HG02840 (cell line): ENCODE measurements around the gene SLC26A6.
A peak's percentile ranks its signal among the peaks of the same experiment; 100 is the strongest.

ENCODE experiments used
- ATAC-seq: cut with Tn5 transposase; IDR thresholded peaks from one replicate; pipeline ENCODE4 v1.9.1; 2021; ENCODE audit warnings: mild to moderate bottlenecking, moderate library complexity, moderate number of reproducible peaks; ENCODE audit not compliant: unreplicated experiment, low FRiP score

The SLC26A6 gene, protein sequence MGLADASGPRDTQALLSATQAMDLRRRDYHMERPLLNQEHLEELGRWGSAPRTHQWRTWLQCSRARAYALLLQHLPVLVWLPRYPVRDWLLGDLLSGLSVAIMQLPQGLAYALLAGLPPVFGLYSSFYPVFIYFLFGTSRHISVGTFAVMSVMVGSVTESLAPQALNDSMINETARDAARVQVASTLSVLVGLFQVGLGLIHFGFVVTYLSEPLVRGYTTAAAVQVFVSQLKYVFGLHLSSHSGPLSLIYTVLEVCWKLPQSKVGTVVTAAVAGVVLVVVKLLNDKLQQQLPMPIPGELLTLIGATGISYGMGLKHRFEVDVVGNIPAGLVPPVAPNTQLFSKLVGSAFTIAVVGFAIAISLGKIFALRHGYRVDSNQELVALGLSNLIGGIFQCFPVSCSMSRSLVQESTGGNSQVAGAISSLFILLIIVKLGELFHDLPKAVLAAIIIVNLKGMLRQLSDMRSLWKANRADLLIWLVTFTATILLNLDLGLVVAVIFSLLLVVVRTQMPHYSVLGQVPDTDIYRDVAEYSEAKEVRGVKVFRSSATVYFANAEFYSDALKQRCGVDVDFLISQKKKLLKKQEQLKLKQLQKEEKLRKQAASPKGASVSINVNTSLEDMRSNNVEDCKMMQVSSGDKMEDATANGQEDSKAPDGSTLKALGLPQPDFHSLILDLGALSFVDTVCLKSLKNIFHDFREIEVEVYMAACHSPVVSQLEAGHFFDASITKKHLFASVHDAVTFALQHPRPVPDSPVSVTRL

DNA sequence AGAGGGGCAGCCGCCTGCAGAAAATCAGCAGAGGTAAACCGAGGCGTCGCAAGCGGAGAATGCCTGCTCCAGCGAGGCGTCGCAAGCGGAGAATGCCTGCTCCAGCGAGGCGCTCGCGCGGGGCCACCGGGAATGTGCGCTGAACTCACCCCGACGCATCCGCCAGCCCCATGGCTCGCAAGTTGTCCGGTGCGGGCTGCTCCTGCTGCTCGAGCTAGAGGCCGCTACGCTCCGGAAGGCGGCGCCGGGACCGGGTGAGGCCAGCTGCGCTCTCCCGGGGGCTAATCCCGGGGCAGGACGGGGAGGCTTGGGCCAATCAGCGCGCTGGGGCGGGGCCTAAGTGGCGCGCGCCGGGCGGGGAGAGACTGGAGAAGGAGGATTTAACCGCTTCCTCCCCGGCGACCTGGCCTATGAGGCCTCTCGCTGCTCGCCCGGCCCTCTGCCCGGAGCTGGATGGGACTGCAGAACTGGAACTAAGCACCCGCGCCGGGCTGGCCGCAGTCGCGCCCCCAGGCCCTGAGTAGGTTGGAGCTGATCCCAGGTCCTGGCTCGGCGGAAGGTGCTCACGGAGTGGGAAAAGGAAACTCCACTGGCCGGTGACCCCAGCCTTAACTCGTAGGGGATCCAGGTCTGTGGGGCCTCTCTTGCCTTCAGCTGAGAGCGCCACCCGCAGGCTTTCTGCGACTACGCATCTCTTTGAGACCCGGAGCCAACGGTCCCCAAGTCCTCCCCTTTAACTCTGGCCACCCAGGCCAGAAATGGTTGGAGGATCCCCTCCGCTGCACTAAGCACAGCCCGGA is at the start of gene SLC26A6:
Gene SLC26A6 (minus strand): TSS at position 240 of the 800 bp plus-strand sequence. CDS start 68 bp downstream, at position 172.
- ATAC-seq, result peak; percentile 77

- ATAC-seq, result no peak
Observed at GRCh38 chr3:48684480-48685143, 49.4 kb upstream of the SLC26A6 start.

DNA sequence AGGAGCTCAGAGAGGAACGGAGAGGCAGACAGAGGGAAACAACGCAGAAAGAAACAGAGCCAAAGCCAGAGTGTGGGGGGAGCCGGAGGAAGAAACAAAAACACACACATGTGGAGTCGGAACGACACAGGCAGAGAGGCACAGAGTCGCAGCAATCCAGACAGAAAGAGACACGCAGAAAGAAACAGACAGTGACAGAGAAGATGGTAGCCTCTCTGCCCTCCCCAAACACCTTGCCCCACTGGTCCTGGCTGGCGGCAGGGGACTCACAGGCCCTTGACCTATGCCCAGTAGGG is 48.7 kb upstream of the SLC26A6 start:
- no peak for ATAC-seq

- no peak for ATAC-seq
Observed at GRCh38 chr3:48682786-48683185, 47.5 kb upstream of the SLC26A6 start.

GRCh38 chr3:48681974-48682610 is 46.8 kb upstream of the SLC26A6 start:
- no peak for ATAC-seq

- no peak for ATAC-seq
Observed at GRCh38 chr3:48681541-48681880, 46.2 kb upstream of the SLC26A6 start.

GRCh38 chr3:48680811-48681540 is 45.7 kb upstream of the SLC26A6 start:
- ATAC-seq, result no peak

DNA sequence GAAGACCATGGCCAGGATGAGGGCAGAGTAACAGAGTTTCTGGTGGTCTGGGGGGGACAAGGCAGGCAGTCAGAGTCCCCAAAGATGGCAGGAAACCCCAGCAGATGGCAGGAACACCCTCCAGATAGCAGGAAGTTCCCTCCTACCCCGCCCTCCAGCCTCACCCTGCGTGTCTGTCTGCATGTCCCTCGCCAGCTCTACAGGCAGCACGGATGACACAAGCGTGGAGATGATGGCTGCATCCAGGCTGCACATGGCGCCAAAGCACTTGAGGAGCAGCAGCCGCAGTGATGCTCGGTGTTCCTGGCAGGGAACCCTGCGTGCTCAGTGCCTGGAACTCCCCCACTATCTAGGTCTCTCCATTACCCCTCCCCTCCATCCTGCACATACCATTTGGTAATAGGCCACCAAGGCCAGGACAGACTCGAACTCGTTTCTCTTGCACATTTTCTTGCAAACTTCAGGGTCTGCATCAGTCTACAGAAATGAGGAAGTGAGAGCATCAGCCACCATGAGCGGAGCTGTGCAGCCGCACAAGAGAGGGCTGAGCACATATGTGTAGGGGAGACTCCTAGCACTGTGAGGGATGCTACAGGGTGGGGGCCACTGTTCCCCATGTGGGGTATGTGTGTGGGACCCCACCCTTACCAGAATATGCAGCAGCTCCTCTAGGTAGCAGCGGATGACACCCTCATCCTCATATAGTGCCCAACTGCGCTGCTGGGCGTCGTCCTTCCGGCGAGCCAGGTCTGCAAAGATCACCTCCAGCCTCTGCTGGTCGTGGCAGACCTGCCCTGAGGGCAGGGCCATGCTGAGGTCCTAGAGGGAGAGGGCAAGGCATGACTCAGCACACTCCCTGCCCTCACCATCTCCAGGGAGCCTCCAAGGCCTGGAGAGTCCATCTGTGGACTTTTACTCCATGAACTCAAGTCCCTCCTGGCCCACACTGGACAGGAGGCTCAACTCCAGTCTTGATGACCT is 44.4 kb upstream of the SLC26A6 start:
- ATAC-seq, result no peak

GRCh38 chr3:48678566-48679380 is 43.5 kb upstream of the SLC26A6 start:
- ATAC-seq, result no peak

DNA sequence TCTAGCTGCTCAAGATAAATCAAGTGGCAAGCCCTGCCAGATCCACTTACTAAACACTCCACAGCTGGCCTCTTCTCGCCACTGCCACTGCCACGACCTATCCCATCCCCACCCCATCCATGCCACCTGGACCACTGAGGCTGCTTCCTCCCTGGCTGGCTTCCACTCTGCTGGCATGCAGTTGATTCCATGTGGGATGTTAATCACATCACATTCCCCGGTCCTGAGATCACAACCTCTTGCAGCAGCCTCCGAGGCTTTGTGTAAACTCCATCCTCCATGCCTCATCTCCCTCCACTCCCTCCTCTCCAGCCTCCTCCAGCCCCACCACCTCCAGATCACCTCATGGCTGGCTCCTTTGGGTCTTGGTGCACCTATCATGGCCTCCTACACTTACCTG is 42.8 kb upstream of the SLC26A6 start:
- no peak for ATAC-seq

GRCh38 chr3:48674505-48674904 is 39.2 kb upstream of the SLC26A6 start:
- no peak for ATAC-seq

- ATAC-seq, result no peak
Observed at GRCh38 chr3:48672522-48672921, 37.3 kb upstream of the SLC26A6 start.

GRCh38 chr3:48664929-48665328 is 29.7 kb upstream of the SLC26A6 start:
- ATAC-seq, result no peak

- no peak for ATAC-seq
Observed at GRCh38 chr3:48664313-48664644, 29.0 kb upstream of the SLC26A6 start.

- peak; percentile 85 for ATAC-seq
Observed at GRCh38 chr3:48663489-48664312, 28.4 kb upstream of the SLC26A6 start.

DNA sequence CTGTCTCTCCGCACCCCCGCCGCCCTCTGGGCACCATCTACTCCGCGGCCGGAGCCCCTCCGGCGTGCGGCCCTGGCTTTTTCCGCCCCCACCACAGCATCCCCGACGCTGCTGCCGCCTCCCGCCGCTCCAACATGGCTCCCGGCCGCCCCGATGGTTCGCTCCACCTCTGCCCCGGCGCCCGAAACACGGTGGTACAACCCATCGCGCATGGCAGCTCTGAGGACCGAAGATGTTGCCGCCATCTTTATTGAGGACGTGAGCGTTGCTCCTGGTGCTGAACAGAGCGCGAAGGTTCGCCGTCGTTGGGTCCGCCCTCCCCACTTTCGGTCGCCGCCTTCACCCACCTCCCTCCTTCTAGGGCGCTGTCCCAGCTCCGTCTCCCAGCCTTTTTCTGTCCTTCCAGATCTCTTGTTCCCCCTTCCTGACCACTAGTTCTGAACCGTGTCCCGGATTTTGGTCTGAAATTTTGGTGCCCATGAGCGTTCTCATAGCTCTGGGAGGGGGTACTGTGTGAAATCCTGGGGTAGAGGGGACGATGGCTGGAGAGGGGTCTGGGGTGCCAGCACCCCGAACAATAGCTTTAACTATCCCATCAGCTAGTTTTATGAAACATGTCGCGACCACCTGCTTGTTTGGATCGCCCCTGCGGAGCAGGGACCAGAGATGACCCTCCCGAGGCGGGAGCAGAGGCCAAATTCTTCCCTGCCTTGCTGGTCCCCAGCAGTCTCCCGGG is 27.7 kb upstream of the SLC26A6 start, which contains the start of gene CELSR3:
Gene CELSR3 (minus strand): TSS at position 134 of the 736 bp plus-strand sequence. CDS start 252 bp downstream, outside the sequence.
- ATAC-seq, result no peak
